SU-DHL-6 (cell line): Measurements from ENCODE around the gene CRMP1.

Source experiments
- H2AFZ ChIP-seq: fragments of 200-600 bp; sonication (generic); 2 replicates; pipeline ENCODE4 v1.6.1; 2014; ENCODE audit warnings: low read depth, mild to moderate bottlenecking, moderate library complexity, mixed read lengths, antibody characterized with exemption, low read length; ENCODE audit not compliant: severe bottlenecking
- H3F3A ChIP-seq: fragments of 200-600 bp; shearing (Covaris generic); 2 replicates; pipeline ENCODE4 v1.6.0; 2016; ENCODE audit warnings: antibody characterized with exemption, mild to moderate bottlenecking; ENCODE audit not compliant: insufficient read depth
- H3K27ac ChIP-seq: fragments of 200-600 bp; sonication (generic); 2 replicates; pipeline ENCODE4 v1.5.1; 2016; ENCODE audit warnings: low read depth, mild to moderate bottlenecking, low read length, moderate library complexity, mixed read lengths
- H3K27me3 ChIP-seq: fragments of 200-600 bp; sonication (generic), shearing (Covaris generic); 2 replicates; pipeline ENCODE4 v1.6.0; 2014; ENCODE audit warnings: mild to moderate bottlenecking, low read length
- H3K36me3 ChIP-seq: fragments of 200-600 bp; sonication (generic); 2 replicates; pipeline ENCODE4 v1.6.1; 2014; ENCODE audit warnings: mild to moderate bottlenecking, low read length, mixed read lengths
- H3K4me2 ChIP-seq: fragments of 300-600, 200-600 bp; shearing (Covaris generic), sonication (generic); 2 replicates; pipeline ENCODE4 v1.6.0; 2014; ENCODE audit warnings: low read length, low read depth, mild to moderate bottlenecking; ENCODE audit not compliant: poor library complexity, severe bottlenecking
- H3K4me3 ChIP-seq: fragments of 200-600 bp; sonication (generic); 2 replicates; pipeline ENCODE4 v1.5.1; 2014; ENCODE audit warnings: antibody characterized with exemption, low read length, mild to moderate bottlenecking, mixed read lengths; ENCODE audit not compliant: insufficient read depth, poor library complexity, severe bottlenecking
- H3K79me2 ChIP-seq: fragments of 200-600 bp; sonication (generic); 2 replicates; pipeline ENCODE4 v1.6.1; 2014; ENCODE audit warnings: mild to moderate bottlenecking, low read length, moderate library complexity; ENCODE audit not compliant: insufficient read depth
- H3K9ac ChIP-seq: fragments of 200-600 bp; sonication (generic); 2 replicates; pipeline ENCODE4 v1.7.0; 2014; ENCODE audit warnings: mild to moderate bottlenecking, low read length
- H3K9me2 ChIP-seq: fragments of 200-600 bp; sonication (generic); replicated peaks from 2 replicates; pipeline ENCODE4 v1.6.1; 2014; ENCODE audit warnings: low read length; ENCODE audit not compliant: insufficient read depth
- H3K9me3 ChIP-seq: fragments of 200-600 bp; sonication (generic); 2 replicates; pipeline ENCODE4 v1.6.1; 2014; ENCODE audit warnings: low read length, mixed read lengths; ENCODE audit not compliant: insufficient read depth
- H4K20me1 ChIP-seq: fragments of 200-600 bp; sonication (generic); 2 replicates; pipeline ENCODE4 v1.6.1; 2014; ENCODE audit warnings: low read depth, mild to moderate bottlenecking, antibody characterized with exemption, low read length, moderate library complexity, mixed read lengths
- EZH2phosphoT487 ChIP-seq: fragments of 200-600 bp; sonication (generic), shearing (Covaris generic); conservative IDR thresholded peaks from 2 replicates; pipeline ENCODE4 v1.6.1; 2018; ENCODE audit warnings: mild to moderate bottlenecking, antibody characterized with exemption, low read length, moderate library complexity, mixed read lengths
- TF ChIP-seq, protein P1 (sequence below): fragments of 200-600 bp; sonication (generic); IDR thresholded peaks from one replicate; pipeline ENCODE4 v1.5.1; 2017; ENCODE audit warnings: antibody characterized with exemption, mild to moderate bottlenecking, low read length, moderate library complexity; ENCODE audit not compliant: insufficient read depth, poor library complexity, severe bottlenecking

Gene CRMP1

DNA sequence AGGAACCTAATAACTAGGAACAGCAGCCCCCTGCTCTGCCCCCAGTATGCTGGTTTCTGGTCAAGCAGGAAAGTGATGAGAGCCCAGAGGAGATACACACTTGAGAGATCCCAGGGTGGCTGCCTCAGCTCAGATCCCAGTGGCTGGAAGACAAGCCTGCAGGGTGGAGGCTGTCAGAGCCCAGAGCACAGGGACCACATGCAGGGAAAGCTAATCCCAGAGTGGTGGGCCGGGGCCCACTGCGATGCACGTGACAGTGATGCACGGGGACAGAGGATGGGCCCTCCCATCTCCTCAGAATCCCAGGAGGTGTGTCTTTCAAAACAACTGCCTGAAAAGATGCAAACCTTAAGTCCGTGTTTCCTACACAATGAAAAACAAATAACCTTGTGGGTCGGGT, 29.1 kb upstream of the CRMP1 start:
- Histone ChIP-seq H3K4me2 (no peak overlapping the region), H3K9ac (no peak overlapping the region), H3K36me3 (no peaks in the 10 kb centered on the region), H3K27ac (no peak overlapping the region), H2AFZ (no peak overlapping the region), H3K9me3 (no peaks in the 10 kb centered on the region), H3K9me2 (no peaks in the 10 kb centered on the region), H4K20me1 (no peaks in the 10 kb centered on the region), H3K27me3 (no peaks in the 10 kb centered on the region), H3K4me3 (no peak overlapping the region), H3K79me2 (no peaks in the 10 kb centered on the region), H3F3A (no peaks in the 10 kb centered on the region)
- TF ChIP-seq EZH2phosphoT487 = no peak
- TF ChIP-seq, protein P1, sequence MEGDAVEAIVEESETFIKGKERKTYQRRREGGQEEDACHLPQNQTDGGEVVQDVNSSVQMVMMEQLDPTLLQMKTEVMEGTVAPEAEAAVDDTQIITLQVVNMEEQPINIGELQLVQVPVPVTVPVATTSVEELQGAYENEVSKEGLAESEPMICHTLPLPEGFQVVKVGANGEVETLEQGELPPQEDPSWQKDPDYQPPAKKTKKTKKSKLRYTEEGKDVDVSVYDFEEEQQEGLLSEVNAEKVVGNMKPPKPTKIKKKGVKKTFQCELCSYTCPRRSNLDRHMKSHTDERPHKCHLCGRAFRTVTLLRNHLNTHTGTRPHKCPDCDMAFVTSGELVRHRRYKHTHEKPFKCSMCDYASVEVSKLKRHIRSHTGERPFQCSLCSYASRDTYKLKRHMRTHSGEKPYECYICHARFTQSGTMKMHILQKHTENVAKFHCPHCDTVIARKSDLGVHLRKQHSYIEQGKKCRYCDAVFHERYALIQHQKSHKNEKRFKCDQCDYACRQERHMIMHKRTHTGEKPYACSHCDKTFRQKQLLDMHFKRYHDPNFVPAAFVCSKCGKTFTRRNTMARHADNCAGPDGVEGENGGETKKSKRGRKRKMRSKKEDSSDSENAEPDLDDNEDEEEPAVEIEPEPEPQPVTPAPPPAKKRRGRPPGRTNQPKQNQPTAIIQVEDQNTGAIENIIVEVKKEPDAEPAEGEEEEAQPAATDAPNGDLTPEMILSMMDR = no peak

DNA sequence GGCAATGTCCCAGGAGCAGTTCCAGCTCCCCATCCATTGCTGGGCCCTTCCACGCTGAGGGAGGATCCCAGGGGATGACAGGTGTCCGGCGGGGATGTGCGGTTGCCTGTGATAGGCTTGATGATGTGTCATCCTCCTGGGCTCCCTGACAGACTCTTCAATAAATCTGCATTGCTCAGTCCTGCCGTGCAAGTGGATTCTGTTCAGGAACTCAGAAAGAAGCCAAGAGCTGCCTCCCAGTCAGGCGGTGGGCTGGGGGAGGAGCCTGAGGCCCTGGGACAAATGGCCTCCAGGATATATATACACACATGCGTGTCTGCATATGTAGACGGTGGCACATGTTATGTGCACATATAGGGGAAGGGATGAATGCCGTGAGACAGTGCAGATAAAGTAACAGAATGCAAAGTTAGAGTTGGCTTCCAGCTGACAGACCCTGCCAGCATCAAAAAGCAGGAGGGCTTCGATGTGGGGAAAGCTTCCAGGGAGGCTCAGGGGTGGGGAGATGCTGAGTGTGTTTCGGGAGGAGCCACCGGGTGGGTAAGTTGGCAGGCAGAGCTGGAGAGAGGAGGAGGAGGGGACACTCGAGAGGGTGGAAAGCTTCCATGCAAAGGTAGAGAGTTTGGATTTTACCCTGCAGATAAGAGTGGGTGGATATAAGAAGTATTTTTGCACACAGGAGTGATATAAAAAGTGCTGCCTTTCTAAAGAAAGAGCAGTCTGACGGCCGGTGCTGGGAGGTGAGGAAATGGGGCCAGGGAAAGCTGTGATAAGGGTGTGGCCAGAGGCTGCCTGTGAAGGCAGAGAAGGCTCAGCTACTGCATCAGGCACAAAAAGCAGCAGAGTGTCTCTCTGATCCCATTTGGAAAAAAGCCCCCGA, 28.5 kb upstream of the CRMP1 start:
- Histone ChIP-seq H3K36me3 (no peaks in the 10 kb centered on the region), H3K9me3 (no peaks in the 10 kb centered on the region), H2AFZ (no peak overlapping the region), H3K4me3 (no peak overlapping the region), H3K9me2 (no peaks in the 10 kb centered on the region), H4K20me1 (no peaks in the 10 kb centered on the region), H3K79me2 (no peaks in the 10 kb centered on the region), H3K9ac (no peak overlapping the region), H3K27me3 (no peaks in the 10 kb centered on the region), H3K4me2 (no peak overlapping the region), H3K27ac (no peak overlapping the region), H3F3A (no peaks in the 10 kb centered on the region)
- TF ChIP-seq, protein P1 = no peak
- no peak for TF ChIP-seq EZH2phosphoT487

DNA sequence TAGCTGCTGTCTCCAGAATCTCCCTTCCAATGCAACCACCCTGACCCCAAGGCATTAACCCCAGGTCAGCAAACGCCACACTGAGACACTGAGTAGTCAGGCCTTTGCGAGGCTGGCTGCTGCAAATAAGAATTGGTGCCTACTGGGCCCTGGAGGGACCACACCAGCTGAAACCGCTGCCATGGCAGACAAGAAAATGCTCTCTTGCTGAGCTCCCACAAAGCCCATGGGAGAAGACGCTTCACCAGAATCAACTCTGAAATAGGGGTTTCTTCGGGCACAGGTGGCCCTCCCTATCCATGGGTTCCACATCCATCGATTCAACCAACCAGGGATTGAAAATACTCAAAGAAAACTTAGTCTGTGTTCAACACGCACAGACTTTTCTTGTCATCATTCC, 26.7 kb upstream of the CRMP1 start:
- no peak overlapping the region for H3K9ac ChIP-seq
- no peaks in the 10 kb centered on the region for H3K9me2 ChIP-seq
- H2AFZ ChIP-seq = no peak overlapping the region
- H3K9me3 ChIP-seq = no peaks in the 10 kb centered on the region
- H4K20me1 ChIP-seq = no peaks in the 10 kb centered on the region
- H3K79me2 ChIP-seq = no peaks in the 10 kb centered on the region
- TF ChIP-seq, protein P1 = no peak
- no peak for TF ChIP-seq EZH2phosphoT487
- H3K27me3 ChIP-seq = no peaks in the 10 kb centered on the region
- no peak overlapping the region for H3K4me3 ChIP-seq
- no peak overlapping the region for H3K27ac ChIP-seq
- no peak overlapping the region for H3K4me2 ChIP-seq
- H3F3A ChIP-seq = no peaks in the 10 kb centered on the region
- no peaks in the 10 kb centered on the region for H3K36me3 ChIP-seq
